ENCODE data around the gene LRRC75B. TPM values are rescaled to one million over a fixed set of nuclear protein-coding genes. Genes with fewer than 3 reads are reported as not detected.

The LRRC75B gene
- total and polyA plus RNA-seq, 10 donors = 2.9 to 6.7 (median 5.4) TPM

GRCh38 chr22:24564376-24565058 is 28.4 kb downstream of the LRRC75B start:
- H3K36me3 ChIP-seq = peaks cover 0 to 100% (median 48%) of the 10 kb centered on the region in 6 donors
- peak overlapping the region in 6 of 8 donors; percentile 21 to 54 (median 44) for H3K27ac ChIP-seq
- no peak overlapping the region for H3K4me3 ChIP-seq
- no peaks in the 10 kb centered on the region for H3K9me3 ChIP-seq
- WGBS, 5 donors = 68 to 79% (median 75%) methylated on average over 2 of the region's 2 CpGs
- H3K4me1 ChIP-seq = peaks cover 24 to 86% (median 56%) of the 10 kb centered on the region in 6 donors
- peak; percentile 14 for DNase-seq
- TF ChIP-seq POLR2AphosphoS5 (IDR thresholded peaks at IDR 0.05) (peak in 1 of 3 donors; percentile 60), CTCF (IDR thresholded peaks at IDR 0.05 in 8 of 11, conservative IDR thresholded peaks at IDR 0.05 in 3 of 11) (no peak)
- intact Hi-C loops (cut with DNase I; ENCODE audit: low total_unique reads) = no loop called here
- H3K27me3 ChIP-seq (replicated peaks in 1 of 7) = no peaks in the 10 kb centered on the region

- Histone ChIP-seq H3K4me3 (no peak overlapping the region), H3K9me3 (no peaks in the 10 kb centered on the region), H3K27me3 (replicated peaks in 1 of 7) (no peaks in the 10 kb centered on the region), H3K4me1 (peaks cover 34 to 99% (median 68%) of the 10 kb centered on the region in 6 donors), H3K36me3 (peaks cover 0 to 100% (median 47%) of the 10 kb centered on the region in 6 donors), H3K27ac (no peak overlapping the region)
- no peak for TF ChIP-seq POLR2A (IDR thresholded peaks at IDR 0.05)
- 83 to 100% (median 85%) methylated on average over 2 of the region's 2 CpGs for WGBS, 5 donors
- DNase-seq = peak; percentile 5
- intact Hi-C loops (cut with DNase I; ENCODE audit: low total_unique reads) = no loop called here
These were observed 29.6 kb downstream of the LRRC75B start for GRCh38 chr22:24563246-24563645.

GRCh38 chr22:24559471-24559870 is 33.4 kb downstream of the LRRC75B start:
- Histone ChIP-seq H3K4me1 (peaks cover 40 to 84% (median 66%) of the 10 kb centered on the region in 6 donors), H3K27ac (peak overlapping the region in 2 of 8 donors; percentile 3 to 19), H3K27me3 (replicated peaks in 1 of 7) (no peaks in the 10 kb centered on the region), H3K4me3 (no peak overlapping the region), H3K36me3 (peaks cover 0 to 74% (median 46%) of the 10 kb centered on the region in 6 donors), H3K9me3 (no peaks in the 10 kb centered on the region)
- TF ChIP-seq POLR2A (IDR thresholded peaks at IDR 0.05) (no peak), POLR2AphosphoS5 (IDR thresholded peaks at IDR 0.05) (no peak), CTCF (IDR thresholded peaks at IDR 0.05 in 8 of 11, conservative IDR thresholded peaks at IDR 0.05 in 3 of 11) (no peak)
- intact Hi-C loops (cut with DNase I; ENCODE audit: low total_unique reads) = no loop called here
- DNase-seq = peak; percentile 39
- WGBS, 5 donors = 55 to 75% (median 72%) methylated on average over 4 of the region's 4 CpGs

GRCh38 chr22:24555165-24556039 is 37.5 kb downstream of the LRRC75B start, which contains the start of gene SNRPD3:
TSS of gene SNRPD3 (plus strand) at chr22:24555999. CDS start at chr22:24557675, 1,676 bp downstream.
- Histone ChIP-seq H3K36me3 (peaks cover 0 to 50% (median 29%) of the 10 kb centered on the region in 6 donors), H3K27me3 (replicated peaks in 1 of 7) (no peaks in the 10 kb centered on the region), H3K9me3 (no peaks in the 10 kb centered on the region), H3K27ac (peak within 1 kb of the TSS; percentile 94 to 99 (median 98)), H3K4me1 (peaks cover 53 to 84% (median 78%) of the 10 kb centered on the region in 6 donors), H3K4me3 (peak within 1 kb of the TSS; percentile 83 to 99 (median 94))
- intact Hi-C loops (cut with DNase I; ENCODE audit: low total_unique reads) = no loop called here
- 0 to 1% (median 0%) methylated on average over 49 to 59 of the region's 59 CpGs for WGBS, 5 donors
- TF ChIP-seq POLR2A (IDR thresholded peaks at IDR 0.05) (peak; percentile 37 to 73 (median 48)), CTCF (IDR thresholded peaks at IDR 0.05 in 8 of 11, conservative IDR thresholded peaks at IDR 0.05 in 3 of 11) (peak in 10 of 11 experiments; percentile 11 to 65 (median 36)), POLR2AphosphoS5 (IDR thresholded peaks at IDR 0.05) (peak; percentile 97 to 98 (median 98))
- DNase-seq = peak; percentile 100
